ENCODE results near the gene RBM26. TPM values are rescaled to one million over a fixed set of nuclear protein-coding genes. Genes with fewer than 3 reads are reported as not detected.

The RBM26 gene
- polyA plus RNA-seq, 3 donors: 3.5 to 25.3 (median 5.0) TPM

DNA sequence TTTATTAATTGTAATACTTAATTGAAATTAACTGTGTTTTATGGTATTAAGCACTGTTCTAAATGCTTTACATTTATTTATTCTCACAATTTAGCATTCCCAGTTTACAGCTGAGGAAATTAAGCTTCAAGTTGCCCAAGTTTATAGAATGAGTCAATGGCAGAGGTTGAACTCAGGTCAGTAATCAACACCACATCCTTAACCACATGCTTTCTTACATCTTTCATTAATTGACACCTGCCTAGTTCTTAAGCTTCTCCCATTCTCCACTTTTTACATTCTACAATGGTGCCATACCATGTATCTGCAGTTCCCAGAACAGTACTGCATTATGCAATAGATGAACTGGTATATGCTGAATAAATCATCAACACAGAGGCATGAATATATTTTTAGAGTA, 11.7 kb upstream of the RBM26 start:
- intact Hi-C loops (cut with micrococcal nuclease): loop anchor here in 1 of 2 donors (10.0 kb wide), 1 partner anchor 1393 kb away; no protein-coding TSS in a partner anchor

DNA sequence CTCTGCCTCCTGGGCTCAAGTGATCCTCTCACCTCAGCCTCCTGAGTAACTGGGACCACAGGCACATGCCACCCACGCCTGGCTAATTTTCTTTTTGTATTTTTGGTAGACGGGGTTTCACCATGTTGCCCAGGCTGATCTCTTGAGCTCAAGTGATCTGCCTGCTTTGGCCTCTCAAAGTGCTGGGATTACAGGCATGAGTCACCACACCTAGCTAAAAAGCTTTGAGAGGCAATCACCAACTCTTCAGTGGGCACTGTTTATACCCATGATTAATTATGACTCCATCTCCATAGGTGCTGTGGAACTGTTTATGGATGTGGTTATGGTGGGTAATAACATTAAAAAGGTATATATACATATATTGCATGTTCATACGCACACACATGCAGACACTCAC, 7.5 kb upstream of the RBM26 start:
- intact Hi-C loops (cut with micrococcal nuclease): loop anchor here in 1 of 2 donors (10.0 kb wide), 1 partner anchor 1389 kb away; no protein-coding TSS in a partner anchor
- Mint-ChIP-seq H3K9me3 (peaks cover 0 to 3% (median 0%) of the 10 kb centered on the region in 7 donors), H3K4me1 (no peaks in the 10 kb centered on the region)

More for the DNA sequence above, 11.7 kb upstream of the RBM26 start:
- no peaks in the 10 kb centered on the region for H3K36me3 Mint-ChIP-seq
- no peak overlapping the region for H3K4me2 ChIP-seq (replicated peaks; ENCODE audit: extremely low read depth, low read length, poor library complexity, severe bottlenecking)
- no peaks in the 10 kb centered on the region for H3K27me3 ChIP-seq (ENCODE audit: control insufficient read depth in 2 of 2, insufficient read depth in 2 of 2, low read length in 2 of 2)
- H3K4me3 Mint-ChIP-seq: no peak overlapping the region
- no peak overlapping the region for H3K4me3 ChIP-seq (replicated peaks in 1 of 3; ENCODE audit: low read depth in 2 of 3, low read length in 3 of 3)
- H3K9me3 ChIP-seq (replicated peaks in 1 of 2; ENCODE audit: control insufficient read depth in 1 of 2, insufficient read depth in 1 of 2, low read length in 2 of 2): no peaks in the 10 kb centered on the region
- TF ChIP-seq CTCF (IDR thresholded peaks at IDR 0.05): no peak
- no peaks in the 10 kb centered on the region for H3K4me1 Mint-ChIP-seq
- H3K36me3 ChIP-seq (replicated peaks in 1 of 2; ENCODE audit: control insufficient read depth in 1 of 2, insufficient read depth in 2 of 2, low read length in 2 of 2): no peaks in the 10 kb centered on the region
- no peaks in the 10 kb centered on the region for H4K20me1 ChIP-seq (ENCODE audit: insufficient read depth, low read length)
- no peaks in the 10 kb centered on the region for H3K4me1 ChIP-seq (ENCODE audit: control insufficient read depth in 1 of 2, insufficient read depth in 2 of 2, low read length in 2 of 2)
- no peaks in the 10 kb centered on the region for H3K79me2 ChIP-seq (ENCODE audit: insufficient read depth, low read length)
- H3K27ac Mint-ChIP-seq: no peak overlapping the region
- no peak overlapping the region for H2AFZ ChIP-seq (ENCODE audit: insufficient read depth, low read depth, low read length, poor library complexity, severe bottlenecking)
- H3K27me3 Mint-ChIP-seq (ENCODE audit: low read depth in 3 of 3): no peaks in the 10 kb centered on the region
- no peak for DNase-seq
- H3K9ac ChIP-seq (ENCODE audit: insufficient read depth, low read length, poor library complexity, severe bottlenecking): no peak overlapping the region
- H3K9me3 Mint-ChIP-seq: peaks cover 0 to 3% (median 0%) of the 10 kb centered on the region in 7 donors
- no peak overlapping the region for H3K27ac ChIP-seq (ENCODE audit: low read depth in 1 of 2, low read length in 2 of 2)

More for the DNA sequence above, 7.5 kb upstream of the RBM26 start:
- no peak for DNase-seq
- Histone ChIP-seq H4K20me1 (ENCODE audit: insufficient read depth, low read length) (no peaks in the 10 kb centered on the region), H3K4me3 (replicated peaks in 1 of 3; ENCODE audit: low read depth in 2 of 3, low read length in 3 of 3) (no peak overlapping the region), H3K79me2 (ENCODE audit: insufficient read depth, low read length) (no peaks in the 10 kb centered on the region), H3K27ac (ENCODE audit: low read depth in 1 of 2, low read length in 2 of 2) (no peak overlapping the region), H3K4me1 (ENCODE audit: control insufficient read depth in 1 of 2, insufficient read depth in 2 of 2, low read length in 2 of 2) (no peaks in the 10 kb centered on the region), H3K36me3 (replicated peaks in 1 of 2; ENCODE audit: control insufficient read depth in 1 of 2, insufficient read depth in 2 of 2, low read length in 2 of 2) (no peaks in the 10 kb centered on the region), H3K27me3 (ENCODE audit: control insufficient read depth in 2 of 2, insufficient read depth in 2 of 2, low read length in 2 of 2) (no peaks in the 10 kb centered on the region), H3K4me2 (replicated peaks; ENCODE audit: extremely low read depth, low read length, poor library complexity, severe bottlenecking) (no peak overlapping the region), H3K9me3 (replicated peaks in 1 of 2; ENCODE audit: control insufficient read depth in 1 of 2, insufficient read depth in 1 of 2, low read length in 2 of 2) (no peaks in the 10 kb centered on the region), H3K9ac (ENCODE audit: insufficient read depth, low read length, poor library complexity, severe bottlenecking) (no peak overlapping the region), H2AFZ (ENCODE audit: insufficient read depth, low read depth, low read length, poor library complexity, severe bottlenecking) (no peak overlapping the region)
- Mint-ChIP-seq H3K4me3 (no peak overlapping the region), H3K27me3 (ENCODE audit: low read depth in 3 of 3) (peaks cover 0 to 2% (median 0%) of the 10 kb centered on the region in 3 donors), H3K36me3 (no peaks in the 10 kb centered on the region), H3K27ac (no peak overlapping the region)
- 100% methylated on average over 2 of the region's 3 CpGs for WGBS (ENCODE audit: insufficient coverage)
- no peak for TF ChIP-seq CTCF (IDR thresholded peaks at IDR 0.05)

Data from CD14-positive monocyte (primary cell).